Measurements from ENCODE around the gene KRTAP27-1.

KRTAP27-1 gene

GRCh38 chr21:30337276-30337744 lies at the start of gene KRTAP27-1:
KRTAP27-1 (minus strand) TSS chr21:30337694; CDS start chr21:30337668, 26 bp downstream.
- no peak for DNase-seq (ENCODE audit: low read depth in 2 of 2)

- no peak for DNase-seq (ENCODE audit: low read depth in 2 of 2)
These were observed 44.7 kb upstream of the KRTAP27-1 start for GRCh38 chr21:30382201-30382600.

- DNase-seq (ENCODE audit: low read depth in 2 of 2) = no peak
These were observed 34.8 kb upstream of the KRTAP27-1 start, which contains the start of gene KRTAP13-2 for GRCh38 chr21:30372139-30372770. KRTAP13-2 (minus strand) TSS chr21:30372271; CDS start chr21:30372213, 58 bp downstream.

GRCh38 chr21:30355906-30356305 lies 18.4 kb upstream of the KRTAP27-1 start:
- no peak for DNase-seq (ENCODE audit: low read depth in 2 of 2)

GRCh38 chr21:30354308-30355005 lies 17.0 kb upstream of the KRTAP27-1 start:
- no peak for DNase-seq (ENCODE audit: low read depth in 2 of 2)

GRCh38 chr21:30351534-30351933 lies 14.0 kb upstream of the KRTAP27-1 start:
- DNase-seq (ENCODE audit: low read depth in 2 of 2) = no peak

GRCh38 chr21:30349572-30349971 lies 12.1 kb upstream of the KRTAP27-1 start:
- no peak for DNase-seq (ENCODE audit: low read depth in 2 of 2)

- DNase-seq (ENCODE audit: low read depth in 2 of 2) = no peak
These were observed 11.0 kb upstream of the KRTAP27-1 start, which contains the start of gene KRTAP23-1 for GRCh38 chr21:30348506-30348905. KRTAP23-1 (minus strand) TSS chr21:30348606; CDS start chr21:30348606, 0 bp downstream.

GRCh38 chr21:30345014-30345413 lies 7.5 kb upstream of the KRTAP27-1 start:
- DNase-seq (ENCODE audit: low read depth in 2 of 2) = no peak

- DNase-seq (ENCODE audit: low read depth in 2 of 2) = peak in 1 of 2 donors; percentile 7
These were observed 3.5 kb upstream of the KRTAP27-1 start for GRCh38 chr21:30340714-30341573.

GRCh38 chr21:30338717-30339116 lies 1.2 kb upstream of the KRTAP27-1 start:
- no peak for DNase-seq (ENCODE audit: low read depth in 2 of 2)

- no peak for DNase-seq (ENCODE audit: low read depth in 2 of 2)
These were observed 278 bp upstream of the KRTAP27-1 start for GRCh38 chr21:30337772-30338171.

- DNase-seq (ENCODE audit: low read depth in 2 of 2) = no peak
These were observed 898 bp downstream of the KRTAP27-1 start for GRCh38 chr21:30336596-30336995.

GRCh38 chr21:30333736-30334135 lies 3.8 kb downstream of the KRTAP27-1 start:
- no peak for DNase-seq (ENCODE audit: low read depth in 2 of 2)

- DNase-seq (ENCODE audit: low read depth in 2 of 2) = no peak
These were observed 4.8 kb downstream of the KRTAP27-1 start for GRCh38 chr21:30332681-30333080.

GRCh38 chr21:30329203-30329875 lies 8.2 kb downstream of the KRTAP27-1 start:
- DNase-seq (ENCODE audit: low read depth in 2 of 2) = no peak

GRCh38 chr21:30326390-30326789 lies 11.1 kb downstream of the KRTAP27-1 start:
- DNase-seq (ENCODE audit: low read depth in 2 of 2) = no peak

GRCh38 chr21:30320215-30320614 lies 17.3 kb downstream of the KRTAP27-1 start, which contains the start of gene KRTAP26-1:
KRTAP26-1 (minus strand) TSS chr21:30320315; CDS start chr21:30320035, 280 bp downstream.
- no peak for DNase-seq (ENCODE audit: low read depth in 2 of 2)

GRCh38 chr21:30315701-30316100 lies 21.8 kb downstream of the KRTAP27-1 start:
- no peak for DNase-seq (ENCODE audit: low read depth in 2 of 2)

GRCh38 chr21:30306884-30307283 lies 30.6 kb downstream of the KRTAP27-1 start:
- no peak for DNase-seq (ENCODE audit: low read depth in 2 of 2)

- DNase-seq (ENCODE audit: low read depth in 2 of 2) = no peak
These were observed 32.4 kb downstream of the KRTAP27-1 start for GRCh38 chr21:30305136-30305535.

All from stimulated activated CD4-positive, alpha-beta T cell treated with anti-CD3 and anti-CD28 coated beads, Interleukin-15, amount 100 ng/mL, for 48 hours (primary cell).